ENCODE measurements around the gene TMEM116.
"Not testable (repeated sequence)": the region's sequence is repeated elsewhere in the genome, so short reads cannot be mapped to it uniquely, and the experiment has no call there.

DNA sequence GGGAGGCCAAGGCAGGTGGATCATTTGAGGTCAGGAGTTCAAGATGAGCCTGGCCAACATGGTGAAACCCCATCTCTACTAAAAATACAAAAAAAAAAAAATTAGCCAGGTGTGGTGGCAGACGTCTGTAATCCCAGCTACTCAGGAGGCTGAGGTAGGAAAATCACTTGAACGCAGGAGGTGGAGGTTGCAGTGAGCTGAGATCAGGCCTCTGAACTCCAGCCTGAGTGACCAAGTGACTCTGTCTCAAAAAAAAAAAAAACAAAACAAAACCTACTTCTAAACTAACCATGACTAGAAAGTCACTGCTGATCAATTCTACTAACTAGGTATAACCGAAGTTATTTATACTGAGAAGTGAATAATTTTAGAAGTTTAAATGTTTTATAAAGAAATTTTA is 3.4 kb downstream of the TMEM116 start:
- TF ChIP-seq CTCF (IDR thresholded peaks at IDR 0.05); POLR2AphosphoS5 (IDR thresholded peaks at IDR 0.05; ENCODE audit: low read depth, low read length): not testable (repeated sequence)
- TF ChIP-seq, protein P1, sequence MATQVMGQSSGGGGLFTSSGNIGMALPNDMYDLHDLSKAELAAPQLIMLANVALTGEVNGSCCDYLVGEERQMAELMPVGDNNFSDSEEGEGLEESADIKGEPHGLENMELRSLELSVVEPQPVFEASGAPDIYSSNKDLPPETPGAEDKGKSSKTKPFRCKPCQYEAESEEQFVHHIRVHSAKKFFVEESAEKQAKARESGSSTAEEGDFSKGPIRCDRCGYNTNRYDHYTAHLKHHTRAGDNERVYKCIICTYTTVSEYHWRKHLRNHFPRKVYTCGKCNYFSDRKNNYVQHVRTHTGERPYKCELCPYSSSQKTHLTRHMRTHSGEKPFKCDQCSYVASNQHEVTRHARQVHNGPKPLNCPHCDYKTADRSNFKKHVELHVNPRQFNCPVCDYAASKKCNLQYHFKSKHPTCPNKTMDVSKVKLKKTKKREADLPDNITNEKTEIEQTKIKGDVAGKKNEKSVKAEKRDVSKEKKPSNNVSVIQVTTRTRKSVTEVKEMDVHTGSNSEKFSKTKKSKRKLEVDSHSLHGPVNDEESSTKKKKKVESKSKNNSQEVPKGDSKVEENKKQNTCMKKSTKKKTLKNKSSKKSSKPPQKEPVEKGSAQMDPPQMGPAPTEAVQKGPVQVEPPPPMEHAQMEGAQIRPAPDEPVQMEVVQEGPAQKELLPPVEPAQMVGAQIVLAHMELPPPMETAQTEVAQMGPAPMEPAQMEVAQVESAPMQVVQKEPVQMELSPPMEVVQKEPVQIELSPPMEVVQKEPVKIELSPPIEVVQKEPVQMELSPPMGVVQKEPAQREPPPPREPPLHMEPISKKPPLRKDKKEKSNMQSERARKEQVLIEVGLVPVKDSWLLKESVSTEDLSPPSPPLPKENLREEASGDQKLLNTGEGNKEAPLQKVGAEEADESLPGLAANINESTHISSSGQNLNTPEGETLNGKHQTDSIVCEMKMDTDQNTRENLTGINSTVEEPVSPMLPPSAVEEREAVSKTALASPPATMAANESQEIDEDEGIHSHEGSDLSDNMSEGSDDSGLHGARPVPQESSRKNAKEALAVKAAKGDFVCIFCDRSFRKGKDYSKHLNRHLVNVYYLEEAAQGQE (IDR thresholded peaks at IDR 0.05; ENCODE audit: insufficient read depth in 1 of 2, low read depth in 2 of 2, low read length in 1 of 2) = not testable (repeated sequence)
